WERI-Rb-1 (cell line): ENCODE measurements around the gene KRTAP21-2.

ENCODE experiments used
- DNase-seq: peaks from one replicate; pipeline ENCODE4 v3.0.0-alpha.2; 2020
- H3K27ac ChIP-seq: fragments of 250-450 bp; sonication (Bioruptor Pico); 2 replicates; pipeline ENCODE4 v1.5.1; 2020; ENCODE audit warnings: mild to moderate bottlenecking, moderate library complexity
- H3K27me3 ChIP-seq: fragments of 250-450 bp; sonication (Bioruptor Pico); 2 replicates; pipeline ENCODE4 v1.5.1; 2021; ENCODE audit warnings: mild to moderate bottlenecking, low read depth, moderate library complexity; ENCODE audit not compliant: insufficient read depth, severe bottlenecking
- H3K36me3 ChIP-seq: fragments of 250-450 bp; sonication (Bioruptor Pico); 2 replicates; pipeline ENCODE4 v1.5.1; 2020; ENCODE audit warnings: mild to moderate bottlenecking, moderate library complexity
- H3K4me3 ChIP-seq: 2 replicates; pipeline ENCODE4 v1.5.1; 2011; ENCODE audit warnings: low read depth, mild to moderate bottlenecking, control low read depth, low read length
- H3K9me3 ChIP-seq: fragments of 250-450 bp; sonication (Bioruptor Pico); 2 replicates; pipeline ENCODE4 v1.5.1; 2021; ENCODE audit warnings: mild to moderate bottlenecking, moderate library complexity; ENCODE audit not compliant: severe bottlenecking
- CTCF ChIP-seq: IDR thresholded peaks from 2 replicates; pipeline ENCODE4 v1.5.1; 2011; ENCODE audit warnings: low read depth, mild to moderate bottlenecking, control low read depth, inconsistent platforms, low read length

The KRTAP21-2 gene

DNA sequence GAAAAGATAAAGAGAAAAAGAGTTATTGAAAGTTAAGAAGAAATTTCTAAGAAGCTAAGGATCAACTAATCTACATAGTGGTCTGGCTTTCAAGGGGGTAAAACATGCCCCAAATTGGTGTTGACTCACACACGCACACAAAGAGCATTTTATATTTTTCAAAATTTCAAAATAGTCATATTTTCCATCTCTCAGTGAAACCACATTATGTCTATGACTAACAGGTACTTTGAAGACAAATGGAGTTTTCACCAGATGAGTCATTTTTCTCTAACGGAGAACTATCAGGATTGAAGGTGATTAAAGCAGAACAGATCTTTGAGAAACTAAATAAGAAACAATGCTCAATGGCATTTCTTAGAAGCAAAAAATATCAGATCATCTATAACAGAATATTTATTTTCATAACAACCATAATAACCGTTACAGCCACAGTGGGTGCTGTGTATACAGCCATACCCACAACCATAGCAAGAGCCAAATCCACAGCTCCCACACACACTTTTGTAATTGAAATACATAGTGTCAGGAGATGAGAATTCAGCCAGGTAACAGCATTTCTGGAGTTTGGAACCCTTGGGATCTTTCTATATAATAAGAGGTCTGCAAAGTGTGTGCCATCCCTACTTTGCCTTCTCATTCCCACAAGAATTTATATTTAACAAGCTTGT is 28.7 kb downstream of the KRTAP21-2 start, which contains the start of gene KRTAP21-3:
Gene KRTAP21-3 (minus strand): TSS at position 539 of the 671 bp plus-strand sequence. CDS start 18 bp downstream, at position 521.
- DNase-seq: no peak
- H3K27ac ChIP-seq: no peak within 1 kb of the TSS
- no peak for TF ChIP-seq CTCF
- no peak within 1 kb of the TSS for H3K4me3 ChIP-seq
- H3K9me3 ChIP-seq: no peaks in the 10 kb centered on the region
- H3K27me3 ChIP-seq: peaks cover 78% of the 10 kb centered on the region
- H3K36me3 ChIP-seq: no peaks in the 10 kb centered on the region

DNA sequence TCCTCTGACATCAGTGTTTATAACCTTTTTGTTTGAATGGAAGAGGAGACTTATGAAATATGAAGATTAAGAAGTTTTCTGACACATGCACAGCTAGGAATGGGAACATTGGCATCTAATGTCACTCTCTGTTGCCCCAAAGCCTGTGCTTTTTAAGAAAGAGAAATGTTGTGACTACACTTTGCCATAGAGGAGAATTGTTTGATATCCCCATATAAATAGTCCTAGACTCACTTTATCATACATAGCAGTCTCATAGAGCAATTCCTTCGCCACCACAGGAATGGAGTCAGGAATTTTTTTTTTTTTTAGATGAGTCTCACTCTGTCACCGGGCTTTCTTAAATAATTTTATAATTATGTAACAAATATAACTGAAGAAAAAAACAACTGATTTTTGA is 30.0 kb downstream of the KRTAP21-2 start:
- no peaks in the 10 kb centered on the region for H3K9me3 ChIP-seq
- TF ChIP-seq CTCF: no peak
- peaks cover 73% of the 10 kb centered on the region for H3K27me3 ChIP-seq
- DNase-seq: no peak
- no peak overlapping the region for H3K4me3 ChIP-seq
- no peak overlapping the region for H3K27ac ChIP-seq
- H3K36me3 ChIP-seq: no peaks in the 10 kb centered on the region

DNA sequence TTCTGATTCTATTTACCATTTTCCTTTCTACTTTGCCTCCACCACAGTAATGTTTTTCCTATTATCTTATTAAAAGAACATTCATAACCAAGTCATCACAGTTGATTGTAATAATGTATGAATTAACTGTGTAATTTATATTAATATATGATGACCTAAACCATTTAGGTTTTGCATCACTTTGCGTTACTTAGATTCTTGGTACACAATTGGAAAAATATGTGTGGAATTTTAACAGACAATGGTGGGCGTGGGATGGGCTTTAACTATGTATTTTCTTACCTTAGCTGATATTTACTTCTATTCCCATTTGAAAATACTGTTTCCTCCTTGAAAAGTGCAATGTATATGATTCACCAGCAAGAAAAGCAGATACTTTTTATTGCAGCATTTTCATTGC is 32.1 kb downstream of the KRTAP21-2 start:
- Histone ChIP-seq H3K27ac (no peak overlapping the region), H3K4me3 (no peak overlapping the region), H3K9me3 (no peaks in the 10 kb centered on the region), H3K36me3 (no peaks in the 10 kb centered on the region), H3K27me3 (peaks cover 80% of the 10 kb centered on the region)
- DNase-seq: no peak
- no peak for TF ChIP-seq CTCF

GRCh38 chr21:30714456-30714855 is 32.6 kb downstream of the KRTAP21-2 start:
- no peak for TF ChIP-seq CTCF
- Histone ChIP-seq H3K9me3 (no peaks in the 10 kb centered on the region), H3K27ac (no peak overlapping the region), H3K4me3 (no peak overlapping the region), H3K27me3 (peaks cover 80% of the 10 kb centered on the region), H3K36me3 (no peaks in the 10 kb centered on the region)
- DNase-seq: no peak

DNA sequence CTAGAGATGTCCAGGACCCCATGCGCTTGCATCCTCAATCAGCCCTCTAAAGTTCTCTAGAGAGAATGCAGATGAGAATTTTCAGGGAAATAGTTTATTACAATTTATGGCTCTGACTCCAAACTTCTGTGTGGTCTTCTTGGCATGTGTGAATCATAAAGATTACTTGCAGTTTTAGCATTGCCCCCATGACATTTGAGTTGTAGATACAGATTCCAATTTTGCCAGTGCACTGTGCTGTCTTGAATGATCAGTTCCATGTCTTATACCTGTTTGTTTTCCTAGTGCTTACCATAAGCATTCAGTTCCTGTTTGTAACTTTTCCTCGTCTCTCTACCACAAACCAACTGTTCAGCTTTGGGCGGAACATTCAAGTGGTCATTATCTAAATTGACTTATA is 33.3 kb downstream of the KRTAP21-2 start:
- Histone ChIP-seq H3K27me3 (peaks cover 76% of the 10 kb centered on the region), H3K27ac (no peak overlapping the region), H3K4me3 (no peak overlapping the region), H3K36me3 (no peaks in the 10 kb centered on the region), H3K9me3 (no peaks in the 10 kb centered on the region)
- TF ChIP-seq CTCF: no peak
- DNase-seq: no peak

DNA sequence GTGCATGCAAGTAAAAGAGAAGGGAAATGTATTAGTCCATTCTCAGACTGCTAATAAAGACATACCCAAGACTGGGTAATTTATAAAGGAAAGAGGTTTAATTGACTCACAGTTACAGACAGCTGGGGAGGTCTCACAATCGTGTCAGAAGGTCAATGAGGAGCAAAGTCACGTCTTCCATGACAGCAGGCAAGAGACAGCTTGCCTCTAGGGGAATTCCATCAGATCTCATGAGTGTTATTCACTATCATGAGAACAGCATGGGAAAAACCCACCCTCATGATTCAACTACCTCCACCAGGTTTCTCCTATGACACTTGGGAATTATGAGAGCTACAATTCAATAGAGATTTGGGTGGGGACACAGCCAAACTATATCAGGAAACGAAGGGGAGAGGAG is 36.6 kb downstream of the KRTAP21-2 start:
- TF ChIP-seq CTCF: no peak
- Histone ChIP-seq H3K27ac (no peak overlapping the region), H3K27me3 (peaks cover 74% of the 10 kb centered on the region), H3K4me3 (no peak overlapping the region), H3K36me3 (no peaks in the 10 kb centered on the region), H3K9me3 (no peaks in the 10 kb centered on the region)
- no peak for DNase-seq
